Neutrophil (primary cell): ENCODE data around the gene UBE2G2.
"Not testable (repeated sequence)": the region's sequence is repeated elsewhere in the genome, so short reads cannot be mapped to it uniquely, and the experiment has no call there.

Source experiments
- H3K27ac ChIP-seq: fragments of 200-600 bp; sonication (generic); 2 replicates; pipeline ENCODE4 v1.5.1; 2016; ENCODE audit warnings: mild to moderate bottlenecking, moderate library complexity
- H3K27me3 ChIP-seq: fragments of 200-600 bp; sonication (generic); 2 replicates; pipeline ENCODE4 v1.6.0; 2016; ENCODE audit warnings: mild to moderate bottlenecking
- H3K36me3 ChIP-seq: fragments of 200-600 bp; sonication (generic); 2 replicates; pipeline ENCODE4 v1.5.1; 2017
- H3K4me1 ChIP-seq, 2 experiments: fragments of 200-600 bp in 1 of 2; sonication (generic) in 1 of 2; 1 replicate in 1 of 2; 2 replicates in 1 of 2; pipeline versions ENCODE4 v1.5.1 to v1.6.1; 2013 to 2016; ENCODE audit warnings: low read depth in 1 of 2, low read length in 1 of 2, mild to moderate bottlenecking in 1 of 2, moderate library complexity in 1 of 2; ENCODE audit not compliant: control insufficient read depth in 1 of 2, insufficient read depth in 1 of 2
- H3K4me3 ChIP-seq, 2 experiments: fragments of 200-600 bp in 1 of 2; sonication (generic) in 1 of 2; 1 replicate in 1 of 2; 2 replicates in 1 of 2; pipeline ENCODE4 v1.5.1; 2013 to 2016; ENCODE audit warnings: low read depth in 1 of 2, low read length in 1 of 2, mild to moderate bottlenecking in 1 of 2, moderate library complexity in 1 of 2
- H3K9me3 ChIP-seq: fragments of 200-600 bp; sonication (generic); 2 replicates; pipeline ENCODE4 v1.5.1; 2016
- TF ChIP-seq, protein P1 (sequence below): fragments of 200-600 bp; sonication (generic); IDR thresholded peaks from 2 replicates; pipeline ENCODE4 v1.5.1; 2016; ENCODE audit warnings: antibody characterized with exemption

Gene UBE2G2

DNA sequence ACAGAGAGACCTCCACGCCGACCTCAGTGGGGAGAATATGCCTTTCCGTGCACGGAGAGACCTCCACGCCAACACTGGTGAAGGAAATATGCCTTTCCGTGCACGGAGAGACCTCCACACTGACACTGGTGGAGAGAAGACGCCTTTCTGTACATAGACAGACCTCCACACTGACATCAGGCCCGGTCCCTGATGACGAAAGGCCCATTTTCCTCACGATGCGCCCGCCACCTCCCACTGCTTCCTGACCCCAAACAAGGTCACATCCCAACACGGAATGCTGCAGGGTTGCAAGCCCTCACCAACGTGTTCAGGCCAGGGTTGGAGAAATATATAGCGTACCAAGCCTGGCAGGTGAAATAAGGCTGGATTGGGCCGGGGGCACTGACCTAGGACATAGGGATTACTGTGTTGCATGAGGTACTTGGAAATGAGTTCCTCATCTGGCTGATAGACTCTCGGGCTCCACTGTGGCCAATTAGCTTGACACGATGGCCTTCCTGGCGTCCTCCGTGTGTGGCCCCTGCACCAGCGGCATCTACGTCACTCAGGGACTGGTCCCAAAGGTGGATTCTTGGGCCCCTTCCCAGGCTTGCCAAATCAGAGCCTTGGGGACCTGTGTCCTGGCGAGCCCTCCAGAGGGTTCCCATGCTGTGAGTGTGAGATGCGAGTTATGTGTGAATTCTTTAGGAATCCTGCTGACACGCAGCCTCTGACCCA lies 32.8 kb upstream of the UBE2G2 start:
- Histone ChIP-seq H3K27ac (no peak overlapping the region), H3K27me3 (no peaks in the 10 kb centered on the region), H3K36me3 (no peaks in the 10 kb centered on the region), H3K4me3 (no peak overlapping the region), H3K9me3 (no peaks in the 10 kb centered on the region), H3K4me1 (no peaks in the 10 kb centered on the region)
- TF ChIP-seq, protein P1, sequence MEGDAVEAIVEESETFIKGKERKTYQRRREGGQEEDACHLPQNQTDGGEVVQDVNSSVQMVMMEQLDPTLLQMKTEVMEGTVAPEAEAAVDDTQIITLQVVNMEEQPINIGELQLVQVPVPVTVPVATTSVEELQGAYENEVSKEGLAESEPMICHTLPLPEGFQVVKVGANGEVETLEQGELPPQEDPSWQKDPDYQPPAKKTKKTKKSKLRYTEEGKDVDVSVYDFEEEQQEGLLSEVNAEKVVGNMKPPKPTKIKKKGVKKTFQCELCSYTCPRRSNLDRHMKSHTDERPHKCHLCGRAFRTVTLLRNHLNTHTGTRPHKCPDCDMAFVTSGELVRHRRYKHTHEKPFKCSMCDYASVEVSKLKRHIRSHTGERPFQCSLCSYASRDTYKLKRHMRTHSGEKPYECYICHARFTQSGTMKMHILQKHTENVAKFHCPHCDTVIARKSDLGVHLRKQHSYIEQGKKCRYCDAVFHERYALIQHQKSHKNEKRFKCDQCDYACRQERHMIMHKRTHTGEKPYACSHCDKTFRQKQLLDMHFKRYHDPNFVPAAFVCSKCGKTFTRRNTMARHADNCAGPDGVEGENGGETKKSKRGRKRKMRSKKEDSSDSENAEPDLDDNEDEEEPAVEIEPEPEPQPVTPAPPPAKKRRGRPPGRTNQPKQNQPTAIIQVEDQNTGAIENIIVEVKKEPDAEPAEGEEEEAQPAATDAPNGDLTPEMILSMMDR: no peak

DNA sequence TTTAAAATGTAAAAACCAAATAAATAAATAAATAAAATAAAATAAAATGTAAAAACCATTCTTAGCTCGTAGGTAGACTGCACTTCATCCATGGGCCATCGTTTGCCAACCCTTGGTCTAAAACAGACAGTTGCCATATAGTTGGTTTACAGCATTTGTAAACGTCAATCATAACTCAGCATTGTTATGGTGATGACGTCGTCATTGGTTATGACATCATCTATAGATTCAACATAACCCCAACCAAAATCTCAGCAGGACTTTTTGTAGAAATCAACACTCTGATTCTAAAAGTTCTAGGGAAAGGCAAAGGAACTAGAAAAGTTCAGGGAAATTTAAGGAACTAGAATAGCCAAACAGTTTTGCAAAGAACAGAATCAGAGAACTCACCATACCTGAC lies 32.0 kb upstream of the UBE2G2 start:
- H3K4me3 ChIP-seq: no peak overlapping the region
- H3K4me1 ChIP-seq: no peaks in the 10 kb centered on the region
- no peaks in the 10 kb centered on the region for H3K27me3 ChIP-seq
- no peaks in the 10 kb centered on the region for H3K36me3 ChIP-seq
- no peak overlapping the region for H3K27ac ChIP-seq
- H3K9me3 ChIP-seq: no peaks in the 10 kb centered on the region
- TF ChIP-seq, protein P1: no peak

DNA sequence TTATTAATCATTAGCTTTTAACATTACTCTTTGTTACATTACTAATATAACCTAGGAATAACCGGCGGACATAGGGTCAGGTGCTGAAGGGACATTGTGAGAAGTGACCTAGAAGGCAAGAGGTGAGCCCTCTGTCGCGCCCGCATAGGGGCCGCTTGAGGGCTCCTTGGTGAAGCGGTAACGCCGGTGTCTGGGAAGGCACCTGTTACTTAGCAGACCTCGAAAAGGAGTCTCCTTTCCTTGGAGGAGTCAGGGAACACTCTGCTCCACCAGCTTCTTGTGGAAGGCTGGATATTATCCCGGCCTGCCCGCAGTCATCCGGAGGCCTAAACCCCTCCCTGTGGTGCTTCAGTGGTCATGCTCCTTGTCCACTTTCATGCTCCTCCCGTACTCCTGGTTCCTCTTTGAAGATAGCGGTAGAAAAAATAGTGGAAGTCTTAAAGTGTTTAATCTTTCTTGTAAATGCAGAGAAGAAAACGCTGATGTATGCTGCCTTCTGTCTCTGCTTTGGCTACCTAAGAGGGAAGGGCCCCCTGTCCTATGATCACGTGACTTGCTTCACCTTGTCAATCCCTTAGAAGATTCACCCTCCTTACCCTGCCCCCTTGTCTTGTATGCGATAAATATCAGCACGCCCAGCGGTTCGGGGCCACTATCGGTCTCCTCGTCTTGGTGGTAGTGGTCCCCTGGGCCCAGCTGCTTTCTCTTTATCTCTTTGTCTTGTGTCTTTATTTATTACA lies 31.1 kb upstream of the UBE2G2 start:
- not testable (repeated sequence) for H3K9me3 ChIP-seq, H3K27ac ChIP-seq, H3K36me3 ChIP-seq, H3K27me3 ChIP-seq, H3K4me3 ChIP-seq, H3K4me1 ChIP-seq

DNA sequence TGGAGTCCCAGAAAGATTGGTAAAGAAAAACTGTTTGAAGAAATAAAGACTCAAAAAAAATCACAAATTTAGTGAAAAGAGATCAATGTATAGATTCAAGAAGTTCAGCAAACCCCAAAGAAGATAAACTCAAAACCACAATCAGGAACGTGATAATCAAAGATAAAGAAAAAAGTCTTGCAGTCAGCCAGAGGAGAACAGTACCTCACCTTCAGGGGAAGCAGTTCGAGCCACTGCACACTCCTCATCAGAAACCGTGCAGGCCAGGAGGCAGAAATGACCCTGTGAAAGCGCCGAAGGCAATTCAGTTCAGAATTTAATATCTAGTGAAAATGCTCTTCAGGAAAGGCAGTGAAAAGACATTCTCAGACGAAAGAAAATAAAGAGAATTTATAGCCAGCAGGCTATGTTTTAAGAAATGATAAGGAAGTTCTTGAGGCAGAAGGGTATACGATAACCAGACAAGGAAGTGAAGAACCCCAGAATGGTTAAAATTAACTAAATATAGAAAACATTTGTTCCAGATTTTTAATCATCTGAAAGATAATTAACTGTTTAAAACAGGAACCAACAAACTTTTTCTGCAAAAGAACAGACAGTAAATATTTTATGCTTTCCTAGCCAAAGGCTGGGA lies 29.7 kb upstream of the UBE2G2 start:
- H3K27me3 ChIP-seq: peaks cover 2% of the 10 kb centered on the region
- no peak overlapping the region for H3K4me3 ChIP-seq
- H3K27ac ChIP-seq: no peak overlapping the region
- H3K9me3 ChIP-seq: no peaks in the 10 kb centered on the region
- no peaks in the 10 kb centered on the region for H3K4me1 ChIP-seq
- no peaks in the 10 kb centered on the region for H3K36me3 ChIP-seq
- TF ChIP-seq, protein P1: no peak

DNA sequence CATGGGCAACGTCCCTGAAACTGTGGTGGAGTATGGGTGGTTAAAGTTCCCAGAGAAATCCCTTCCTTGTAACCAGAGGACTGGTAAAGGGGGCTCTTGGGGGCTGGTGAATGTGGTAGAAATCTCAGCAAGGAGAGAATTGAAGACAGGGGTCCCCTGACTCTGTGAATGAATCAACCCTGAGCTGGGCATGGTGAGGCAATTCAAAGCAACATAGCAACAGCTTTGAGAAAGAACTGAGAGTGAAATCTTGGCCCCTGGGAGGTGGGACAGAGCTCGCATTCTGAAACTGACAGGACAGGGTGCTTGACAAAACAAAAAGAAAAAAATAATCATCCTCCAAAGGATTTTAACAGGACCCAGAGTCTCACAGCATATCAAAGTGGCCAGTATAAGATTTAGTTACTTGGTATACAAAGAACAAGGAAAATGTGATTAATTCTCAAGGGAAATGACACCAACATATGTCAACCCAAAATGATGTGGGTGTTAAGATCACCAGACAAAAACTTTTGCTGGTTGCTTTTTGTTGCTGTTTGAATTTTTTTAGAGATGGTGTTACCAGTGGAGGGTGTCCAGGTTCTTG lies 28.0 kb upstream of the UBE2G2 start:
- TF ChIP-seq, protein P1: no peak
- Histone ChIP-seq H3K36me3 (no peaks in the 10 kb centered on the region), H3K4me1 (no peaks in the 10 kb centered on the region), H3K27ac (no peak overlapping the region), H3K27me3 (peaks cover 7% of the 10 kb centered on the region), H3K4me3 (no peak overlapping the region), H3K9me3 (no peaks in the 10 kb centered on the region)
